Esophagus muscularis mucosa (tissue), 4 donors: ENCODE measurements around the gene CYFIP2. TPM values are rescaled to one million over a fixed set of nuclear protein-coding genes. Genes with fewer than 3 reads are reported as not detected.

ENCODE experiments used
- DNase-seq: peaks from one replicate; pipeline ENCODE4 v3.0.0-alpha.2; 2017; ENCODE audit errors: extremely low spot score
- H3K27ac ChIP-seq, 4 donors: fragments of 200-600 bp; sonication (generic); replicated peaks in 1 of 4; 1 replicate in 3 of 4; 2 replicates in 1 of 4; pipeline ENCODE4 v1.5.1; 2016 to 2019; ENCODE audit warnings: mild to moderate bottlenecking in 1 of 4
- H3K27me3 ChIP-seq, 4 donors: fragments of 200-600 bp; sonication (generic); one replicate each; pipeline versions ENCODE4 v1.5.1 to v1.6.0; 2016 to 2019
- H3K36me3 ChIP-seq, 4 donors: fragments of 200-600 bp; sonication (generic); one replicate each; pipeline ENCODE4 v1.5.1; 2016 to 2019
- H3K4me1 ChIP-seq, 4 donors: fragments of 200-600 bp; sonication (generic); one replicate each; pipeline ENCODE4 v1.5.1; 2016 to 2019
- H3K4me3 ChIP-seq, 4 donors: fragments of 200-600 bp; sonication (generic); 1 replicate in 2 of 4; 2 replicates in 2 of 4; pipeline ENCODE4 v1.5.1; 2016 to 2019; ENCODE audit warnings: mild to moderate bottlenecking in 4 of 4, moderate library complexity in 1 of 4
- H3K9me3 ChIP-seq, 4 donors: fragments of 200-600 bp; sonication (generic); 1 replicate in 3 of 4; 2 replicates in 1 of 4; pipeline ENCODE4 v1.5.1; 2016 to 2019
- CTCF ChIP-seq, 3 experiments: fragments of 200-600 bp in 2 of 3; fragments of 450-650 bp in 1 of 3; sonication (generic) in 2 of 3; IDR thresholded peaks; one replicate each; pipeline ENCODE4 v1.5.1; 2017 to 2019; ENCODE audit warnings: antibody characterized with exemption in 3 of 3, mild to moderate bottlenecking in 2 of 3, moderate library complexity in 1 of 3
- EP300 ChIP-seq: sonication (generic); formaldehyde crosslinking; IDR thresholded peaks from one replicate; pipeline ENCODE4 v1.6.1; 2017; ENCODE audit warnings: antibody characterized with exemption
- POLR2A ChIP-seq: fragments of 450-650 bp; IDR thresholded peaks from one replicate; pipeline ENCODE4 v1.6.1; 2017; ENCODE audit warnings: antibody characterized with exemption, moderate library complexity, mild to moderate bottlenecking, low read depth
- POLR2AphosphoS5 ChIP-seq, 2 donors: sonication (generic); formaldehyde crosslinking; IDR thresholded peaks; one replicate each; pipeline ENCODE4 v1.6.1; 2017; ENCODE audit warnings: antibody characterized with exemption in 2 of 2
- WGBS: methylation state at CpG from one replicate; pipeline ENCODE4 v1.1.5; 2018; 5-methylcytosine and 5-hydroxymethylcytosine counted together
- intact Hi-C: fragments of 100-400 bp; cut with DNase I; formaldehyde crosslinking; loops from one replicate; pipeline ENCODE4 v1.15.1; 2023
- total RNA-seq, 4 donors: library from RNA; depleted of rRNA; stranded (reverse); fragments of >200 nt; gene quantifications; one replicate each; pipeline versions ENCODE4 v1.1.0 to v1.2.1, GENCODE V29; 2016

CYFIP2 gene
- total RNA-seq, 4 donors from 2014 or later: 12.6 to 24.9 (median 14.6) TPM

- Histone ChIP-seq H3K4me1 (peaks cover 0 to 8% (median 2%) of the 10 kb centered on the region in 4 donors), H3K27me3 (no peaks in the 10 kb centered on the region), H3K4me3 (no peak overlapping the region), H3K9me3 (no peaks in the 10 kb centered on the region), H3K27ac (no peak overlapping the region), H3K36me3 (peaks cover 0 to 52% (median 8%) of the 10 kb centered on the region in 4 donors)
- 84% methylated on average over 8 of the region's 8 CpGs for WGBS
- no peak for TF ChIP-seq POLR2A
- no peak for TF ChIP-seq POLR2AphosphoS5 (IDR thresholded peaks at IDR 0.05)
- TF ChIP-seq CTCF (IDR thresholded peaks at IDR 0.05): no peak
- no peak for TF ChIP-seq EP300
- no peak for DNase-seq
- intact Hi-C loops: no loop called here
Measured at GRCh38 chr5:157335534-157336422, 69.9 kb downstream of the CYFIP2 start.

- TF ChIP-seq CTCF (IDR thresholded peaks at IDR 0.05) (no peak), EP300 (no peak), POLR2AphosphoS5 (IDR thresholded peaks at IDR 0.05) (no peak)
- WGBS: 79% methylated on average over 3 of the region's 3 CpGs
- Histone ChIP-seq H3K4me3 (no peak overlapping the region), H3K27me3 (no peaks in the 10 kb centered on the region), H3K27ac (no peak overlapping the region), H3K36me3 (peaks cover 0 to 50% (median 5%) of the 10 kb centered on the region in 4 donors), H3K4me1 (peaks cover 0 to 8% (median 2%) of the 10 kb centered on the region in 4 donors), H3K9me3 (no peaks in the 10 kb centered on the region)
- no peak for DNase-seq
- intact Hi-C loops: no loop called here
Measured at GRCh38 chr5:157336423-157336744, 70.5 kb downstream of the CYFIP2 start.

- 95% methylated on average over 1 of the region's 1 CpG for WGBS
- Histone ChIP-seq H3K36me3 (peaks cover 0 to 27% (median 0%) of the 10 kb centered on the region in 4 donors), H3K27ac (no peak overlapping the region), H3K4me1 (peaks cover 0 to 8% (median 2%) of the 10 kb centered on the region in 4 donors), H3K4me3 (no peak overlapping the region), H3K27me3 (no peaks in the 10 kb centered on the region), H3K9me3 (no peaks in the 10 kb centered on the region)
- DNase-seq: no peak
- TF ChIP-seq POLR2A: no peak
- no peak for TF ChIP-seq EP300
- TF ChIP-seq POLR2AphosphoS5 (IDR thresholded peaks at IDR 0.05): no peak
- TF ChIP-seq CTCF (IDR thresholded peaks at IDR 0.05): no peak
- intact Hi-C loops: no loop called here
Measured at GRCh38 chr5:157339409-157339808, 73.5 kb downstream of the CYFIP2 start.

GRCh38 chr5:157342822-157343402 lies 77.0 kb downstream of the CYFIP2 start:
- Histone ChIP-seq H3K27ac (no peak overlapping the region), H3K27me3 (no peaks in the 10 kb centered on the region), H3K36me3 (peaks cover 0 to 24% (median 0%) of the 10 kb centered on the region in 4 donors), H3K4me1 (peaks cover 0 to 7% (median 0%) of the 10 kb centered on the region in 4 donors), H3K4me3 (no peak overlapping the region), H3K9me3 (no peaks in the 10 kb centered on the region)
- no peak for DNase-seq
- TF ChIP-seq CTCF (IDR thresholded peaks at IDR 0.05) (peak; percentile 10 to 50 (median 23)), POLR2AphosphoS5 (IDR thresholded peaks at IDR 0.05) (no peak), EP300 (no peak), POLR2A (no peak)
- intact Hi-C loops: no loop called here
- WGBS: 85% methylated on average over 15 of the region's 16 CpGs
